Cardiac muscle cell (in vitro differentiated cells and primary cell): ENCODE measurements around the gene DMPK. TPM values are rescaled to one million over a fixed set of nuclear protein-coding genes. Genes with fewer than 3 reads are reported as not detected.

Experiments
- polyA plus RNA-seq: library from polyadenylated mRNA; unstranded; fragments of >200 nt; fragmentation: Nextera tagmentation; extraction: Ambion mirVana; gene quantifications from 2 replicates; pipeline ENCODE4 v1.2.1, GENCODE V29; 2016
- total RNA-seq: library from RNA; depleted of rRNA; stranded (reverse); fragments of >200 nt; gene quantifications from 2 replicates; pipeline ENCODE4 v1.2.3, GENCODE V29; 2016

DMPK gene
- total and polyA plus RNA-seq, 2 experiments from 2014 or later, result 98.7 to 142 TPM

Other genes with a start within 250 kb of the DMPK start
- 13.2 and 13.7 TPM in 2 replicates for gene OPA3, start 197.7 kb downstream of the DMPK start, total RNA-seq
- 14.8 and 26.7 TPM in 2 replicates for gene OPA3, start 197.7 kb downstream of the DMPK start, polyA plus RNA-seq
- 0.14 TPM in 1 of 2 replicates, not detected in the other for gene GPR4, start 180.3 kb downstream of the DMPK start, total RNA-seq
- 0.14 TPM in 1 of 2 replicates, not detected in the other for gene GPR4, start 180.3 kb downstream of the DMPK start, polyA plus RNA-seq
- 24.7 and 41.0 TPM in 2 replicates for gene EML2, start 143.1 kb downstream of the DMPK start, total RNA-seq
- 26.2 and 39.7 TPM in 2 replicates for gene EML2, start 143.1 kb downstream of the DMPK start, polyA plus RNA-seq
- 10.8 and 23.6 TPM in 2 replicates for gene GIPR, start 114.3 kb downstream of the DMPK start, total RNA-seq
- gene GIPR, start 114.3 kb downstream of the DMPK start, polyA plus RNA-seq, result 12.8 and 14.9 TPM in 2 replicates
- gene SNRPD2, start 90.5 kb downstream of the DMPK start, total RNA-seq, result 258 and 298 TPM in 2 replicates
- gene SNRPD2, start 90.5 kb downstream of the DMPK start, polyA plus RNA-seq, result 696 and 731 TPM in 2 replicates
- gene QPCTL, start 89.8 kb downstream of the DMPK start, total RNA-seq, result 22.2 and 31.1 TPM in 2 replicates
- gene QPCTL, start 89.8 kb downstream of the DMPK start, polyA plus RNA-seq, result 12.3 and 14.6 TPM in 2 replicates
- 34.8 and 48.2 TPM in 2 replicates for gene FBXO46, start 51.6 kb downstream of the DMPK start, total RNA-seq
- gene FBXO46, start 51.6 kb downstream of the DMPK start, polyA plus RNA-seq, result 39.3 and 42.5 TPM in 2 replicates
- 0.11 and 0.33 TPM in 2 replicates for gene MEIOSIN, start 49.1 kb downstream of the DMPK start, total RNA-seq
- gene MEIOSIN, start 49.1 kb downstream of the DMPK start, polyA plus RNA-seq, result 0.07 and 0.18 TPM in 2 replicates
- 78.8 and 88.2 TPM in 2 replicates for gene SIX5, start 13.2 kb downstream of the DMPK start, total RNA-seq
- 40.4 and 41.1 TPM in 2 replicates for gene SIX5, start 13.2 kb downstream of the DMPK start, polyA plus RNA-seq
- 65.1 and 112 TPM in 2 replicates for gene DMWD, start 10.4 kb upstream of the DMPK start, total RNA-seq
- 138 and 163 TPM in 2 replicates for gene DMWD, start 10.4 kb upstream of the DMPK start, polyA plus RNA-seq
- 0.07 and 0.27 TPM in 2 replicates for gene RSPH6A, start 32.8 kb upstream of the DMPK start, total RNA-seq
- gene RSPH6A, start 32.8 kb upstream of the DMPK start, polyA plus RNA-seq, result 0.45 TPM in 1 of 2 replicates, not detected in the other
- gene SYMPK, start 80.7 kb upstream of the DMPK start, total RNA-seq, result 43.2 and 78.7 TPM in 2 replicates
- 66.6 and 76.4 TPM in 2 replicates for gene SYMPK, start 80.7 kb upstream of the DMPK start, polyA plus RNA-seq
- gene FOXA3, start 81.8 kb upstream of the DMPK start, total RNA-seq, result 0.49 and 1.6 TPM in 2 replicates
- 1.3 and 1.9 TPM in 2 replicates for gene FOXA3, start 81.8 kb upstream of the DMPK start, polyA plus RNA-seq
- 59.6 and 71.8 TPM in 2 replicates for gene IRF2BP1, start 103.7 kb upstream of the DMPK start, total RNA-seq
- 14.5 and 21.7 TPM in 2 replicates for gene IRF2BP1, start 103.7 kb upstream of the DMPK start, polyA plus RNA-seq
- 6.8 and 7.3 TPM in 2 replicates for gene MYPOP, start 120.1 kb upstream of the DMPK start, total RNA-seq
- 2.0 and 2.3 TPM in 2 replicates for gene MYPOP, start 120.1 kb upstream of the DMPK start, polyA plus RNA-seq
- not detected in 2 replicates for gene NANOS2, start 132.3 kb upstream of the DMPK start, total RNA-seq
- gene NANOS2, start 132.3 kb upstream of the DMPK start, polyA plus RNA-seq, result not detected in 2 replicates
- 0.35 and 0.71 TPM in 2 replicates for gene NOVA2, start 191.4 kb upstream of the DMPK start, total RNA-seq
- 0.17 and 0.42 TPM in 2 replicates for gene NOVA2, start 191.4 kb upstream of the DMPK start, polyA plus RNA-seq
- 4.9 and 8.8 TPM in 2 replicates for gene CCDC61, start 213.0 kb upstream of the DMPK start, total RNA-seq
- 5.2 and 5.8 TPM in 2 replicates for gene CCDC61, start 213.0 kb upstream of the DMPK start, polyA plus RNA-seq
- not detected in 2 replicates for gene PGLYRP1, start 240.6 kb upstream of the DMPK start, total RNA-seq
- 0.20 TPM in 1 of 2 replicates, not detected in the other for gene PGLYRP1, start 240.6 kb upstream of the DMPK start, polyA plus RNA-seq